Kidney (tissue), 14 donors: ENCODE data around the gene MAP6. TPM values are rescaled to one million over a fixed set of nuclear protein-coding genes. Genes with fewer than 3 reads are reported as not detected.

Experiments
- DNase-seq, 5 donors: peaks; one replicate each; pipeline ENCODE4 v3.0.0-alpha.2; 2013 to 2020
- FAIRE-seq: peaks from 2 replicates; lab custom pipeline; 2012; peaks lifted over from hg19 to GRCh38; lab: Jason Lieb, UNC
- H3K27ac ChIP-seq, 2 donors: one replicate each; pipeline ENCODE4 v1.7.0; 2013; ENCODE audit warnings: low read depth in 2 of 2, low read length in 2 of 2, inconsistent platforms in 1 of 2
- H3K27me3 ChIP-seq: one replicate; pipeline ENCODE4 v1.7.1; 2013; ENCODE audit warnings: low read length, inconsistent platforms; ENCODE audit not compliant: control insufficient read depth, insufficient read depth
- H3K36me3 ChIP-seq, 3 donors: one replicate each; pipeline versions ENCODE4 v1.7.0 to v1.7.1; 2013; ENCODE audit warnings: low read length in 3 of 3, control low read depth in 1 of 3, inconsistent platforms in 1 of 3; ENCODE audit not compliant: insufficient read depth in 3 of 3, control insufficient read depth in 2 of 3
- H3K4me1 ChIP-seq, 3 donors: one replicate each; pipeline versions ENCODE4 v1.7.0 to v1.7.1; 2013; ENCODE audit warnings: low read length in 3 of 3, inconsistent platforms in 1 of 3, low read depth in 1 of 3; ENCODE audit not compliant: control insufficient read depth in 2 of 3, insufficient read depth in 2 of 3
- H3K4me3 ChIP-seq, 3 donors: one replicate each; pipeline versions ENCODE4 v1.7.0 to v1.8.1; 2013; ENCODE audit warnings: low read length in 3 of 3, control low read depth in 1 of 3, inconsistent platforms in 1 of 3
- H3K9ac ChIP-seq, 3 donors: one replicate each; pipeline versions ENCODE4 v1.7.0 to v1.7.1; 2013; ENCODE audit warnings: low read length in 3 of 3, control low read depth in 1 of 3, inconsistent platforms in 1 of 3
- H3K9me3 ChIP-seq, 3 donors: one replicate each; pipeline versions ENCODE4 v1.7.0 to v1.7.1; 2013; ENCODE audit warnings: low read length in 3 of 3, control low read depth in 1 of 3, inconsistent platforms in 1 of 3; ENCODE audit not compliant: control insufficient read depth in 2 of 3, insufficient read depth in 1 of 3
- CTCF ChIP-seq: IDR thresholded peaks from 3 replicates; pipeline ENCODE4 v1.5.1; 2012; ENCODE audit warnings: mild to moderate bottlenecking, moderate library complexity, borderline replicate concordance; ENCODE audit not compliant: insufficient read depth; ENCODE audit errors: extremely low read depth
- intact Hi-C: fragments of 100-400 bp; cut with DNase I; formaldehyde crosslinking; loops from one replicate; pipeline ENCODE4 v1.11.1; 2022
- polyA plus RNA-seq: library from polyadenylated mRNA; stranded (reverse); fragments of 350-450 nt; fragmentation: Illumina TruSeq; extraction: RNeasy Lipid Tissue Mini Kit (QIAGEN cat#74804); gene quantifications from one replicate; pipeline ENCODE4 v1.2.3, GENCODE V29; 2014; ENCODE audit warnings: low read depth, low replicate concordance; ENCODE audit not compliant: insufficient read depth
- total RNA-seq: library from RNA; stranded (reverse); fragmentation: NEBNext Ultra II Directional; extraction: Animal tissue kit (Norgen Biotek cat#: 25700); gene quantifications from one replicate; pipeline ENCODE4 v1.2.1, GENCODE V29; 2021
- donor health status: control.
- donor health status: control.
- donor health status: control.
- donor health status: control.
- donor health status: control.
- donor health status: DM: yes; HTN: yes; CAD: no.
- donor health status: Normal renal cell carcinoma (clear cell type).

The MAP6 gene
- total and polyA plus RNA-seq, 2 donors from 2014 or later = 7.7 to 21.3 TPM

GRCh38 chr11:75553182-75553581 lies 115.7 kb downstream of the MAP6 start:
- intact Hi-C loops = no loop called here
- Histone ChIP-seq H3K36me3 (no peaks in the 10 kb centered on the region), H3K4me3 (no peak overlapping the region), H3K9ac (no peak overlapping the region), H3K27ac (no peak overlapping the region), H3K4me1 (peaks cover 0 to 10% (median under 1%) of the 10 kb centered on the region in 3 donors), H3K9me3 (no peaks in the 10 kb centered on the region), H3K27me3 (no peaks in the 10 kb centered on the region)
- DNase-seq (no peak), FAIRE-seq (no peak)
- no peak for TF ChIP-seq CTCF

DNA sequence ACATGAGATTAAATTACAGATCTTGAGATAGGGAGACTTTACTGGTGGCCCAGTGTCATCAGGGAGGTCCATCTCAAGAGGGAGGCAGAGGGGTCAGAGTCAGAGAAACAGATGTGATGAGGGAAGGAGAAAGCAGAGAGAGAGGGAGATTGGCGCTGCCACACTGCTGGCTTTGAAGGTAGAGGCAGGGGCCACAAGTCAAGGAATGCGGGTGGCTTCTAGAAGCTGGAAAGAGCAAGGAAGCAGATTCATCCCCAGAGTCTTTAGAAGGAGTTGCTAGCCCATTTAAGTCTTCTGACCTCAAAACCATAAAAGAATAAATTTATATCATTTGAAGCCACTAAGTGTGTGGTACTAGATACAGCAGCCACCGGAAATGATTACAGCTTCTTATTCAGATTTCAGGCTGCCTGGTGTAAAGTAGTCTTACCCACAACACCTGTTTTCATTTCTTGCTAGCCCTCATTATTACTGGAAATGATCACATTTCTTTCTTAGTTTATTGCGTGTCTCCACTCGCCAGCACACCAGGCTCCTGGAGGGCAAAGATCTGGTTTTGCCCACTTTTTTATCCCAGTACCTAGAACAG lies 119.4 kb downstream of the MAP6 start:
- Histone ChIP-seq H3K4me1 (peaks cover 0 to 11% (median 0%) of the 10 kb centered on the region in 3 donors), H3K27me3 (no peaks in the 10 kb centered on the region), H3K27ac (no peak overlapping the region), H3K9ac (no peak overlapping the region), H3K9me3 (no peaks in the 10 kb centered on the region), H3K36me3 (no peaks in the 10 kb centered on the region), H3K4me3 (no peak overlapping the region)
- no peak for TF ChIP-seq CTCF
- intact Hi-C loops = no loop called here
- FAIRE-seq (no peak), DNase-seq (no peak)

DNA sequence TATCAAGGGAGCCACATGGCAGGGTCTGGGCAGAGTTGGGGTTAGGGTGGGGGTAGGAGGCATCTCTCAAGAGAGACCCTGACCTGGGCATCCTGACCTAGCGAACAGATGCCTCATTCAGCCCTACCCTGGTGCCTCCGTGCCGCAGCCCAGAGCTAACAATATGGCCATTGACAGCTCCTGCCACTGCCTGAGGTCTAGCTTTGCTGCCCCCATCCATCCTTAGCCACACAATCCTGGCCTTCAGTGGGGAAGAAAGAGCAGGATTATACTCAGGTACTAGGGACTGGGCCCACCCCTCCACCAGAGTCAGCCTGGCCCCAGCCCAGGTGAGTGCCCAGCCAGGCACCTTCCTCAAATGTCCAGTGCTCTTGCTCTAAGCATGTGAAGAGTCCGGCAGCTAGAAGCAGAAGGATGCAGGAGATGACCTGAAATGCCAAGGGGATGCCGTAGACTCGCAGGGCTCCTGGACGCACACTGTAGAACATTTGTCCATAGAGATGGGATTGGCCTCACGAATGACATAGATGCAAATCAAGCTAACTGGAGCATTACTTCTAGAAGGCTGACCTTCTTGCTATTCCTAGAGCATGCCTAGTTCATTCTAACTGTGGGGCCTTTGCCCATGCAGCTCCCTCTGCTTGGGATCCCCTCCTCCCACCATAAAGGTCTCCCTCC lies 120.1 kb downstream of the MAP6 start:
- DNase-seq (no peak), FAIRE-seq (no peak)
- Histone ChIP-seq H3K9ac (no peak overlapping the region), H3K36me3 (no peaks in the 10 kb centered on the region), H3K27ac (no peak overlapping the region), H3K27me3 (no peaks in the 10 kb centered on the region), H3K4me1 (peaks cover 0 to 7% (median 0%) of the 10 kb centered on the region in 3 donors), H3K9me3 (no peaks in the 10 kb centered on the region), H3K4me3 (no peak overlapping the region)
- no peak for TF ChIP-seq CTCF
- intact Hi-C loops = no loop called here
